ENCODE data around the gene TENT4A.

The TENT4A gene

DNA sequence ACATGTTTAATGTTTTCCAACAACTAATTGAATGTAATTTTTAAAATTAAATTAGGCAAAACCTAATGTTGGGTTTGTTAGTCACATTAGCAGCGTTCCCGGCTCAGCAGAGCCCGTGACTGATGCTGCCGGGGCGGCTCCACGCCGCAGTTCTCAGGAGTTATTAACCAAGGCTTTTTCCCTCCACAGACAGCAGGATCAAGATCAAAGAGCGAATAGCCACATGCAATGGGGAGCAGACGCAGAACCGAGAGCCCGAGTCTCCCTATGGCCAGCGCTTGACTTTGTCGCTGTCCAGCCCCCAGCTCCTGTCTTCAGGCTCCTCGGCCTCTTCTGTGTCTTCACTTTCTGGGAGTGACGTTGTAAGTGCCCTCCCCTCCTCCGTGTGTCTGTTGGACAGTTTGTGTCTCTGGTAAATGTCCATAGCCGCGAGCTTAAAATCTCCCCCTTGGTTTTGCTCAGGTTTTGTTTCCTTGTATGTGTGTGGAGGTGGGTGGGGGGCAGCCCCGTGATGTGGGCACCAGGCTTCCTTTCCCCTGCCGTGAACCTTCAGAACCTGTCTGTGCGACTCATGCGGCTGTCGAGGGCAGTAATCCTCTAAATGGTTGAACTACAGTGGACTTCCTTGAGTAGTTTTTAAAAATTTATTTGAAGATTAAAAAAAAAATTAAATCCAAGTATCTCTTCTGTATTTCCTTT, 37.1 kb downstream of the TENT4A start:
- DNase-seq, result no peak

DNA sequence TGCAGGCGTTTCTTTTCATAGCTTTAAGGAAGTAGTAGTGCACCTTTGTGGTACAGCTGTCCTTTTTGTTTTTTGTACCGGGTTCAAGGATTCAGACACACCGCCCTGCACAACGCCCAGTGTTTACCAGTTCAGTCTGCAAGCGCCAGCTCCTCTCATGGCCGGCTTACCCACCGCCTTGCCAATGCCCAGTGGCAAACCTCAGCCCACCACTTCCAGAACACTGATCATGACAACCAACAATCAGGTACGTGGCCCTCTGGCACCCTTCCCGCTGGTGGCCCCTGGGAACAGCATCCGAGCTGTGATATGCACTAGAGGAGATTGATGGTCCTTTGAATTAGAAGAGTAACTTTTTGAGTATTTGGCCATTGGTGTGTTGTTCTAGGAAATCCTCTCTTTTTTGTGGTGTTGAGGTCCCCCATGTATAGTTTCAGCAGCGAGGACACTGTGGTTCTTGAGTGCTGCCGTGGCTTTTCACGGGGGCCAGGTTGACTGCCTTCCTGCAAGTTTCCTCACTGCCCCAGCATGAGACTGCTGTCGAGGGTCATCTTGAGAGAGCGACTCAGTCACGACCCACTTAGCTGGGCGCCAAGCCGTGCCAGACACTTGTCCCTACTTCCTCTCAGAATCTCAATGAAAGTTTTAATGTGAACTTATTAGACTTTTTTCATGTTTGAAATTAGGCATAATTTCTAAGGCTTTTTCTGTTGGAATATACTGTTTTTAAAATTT, 37.9 kb downstream of the TENT4A start:
- no peak for DNase-seq

DNA sequence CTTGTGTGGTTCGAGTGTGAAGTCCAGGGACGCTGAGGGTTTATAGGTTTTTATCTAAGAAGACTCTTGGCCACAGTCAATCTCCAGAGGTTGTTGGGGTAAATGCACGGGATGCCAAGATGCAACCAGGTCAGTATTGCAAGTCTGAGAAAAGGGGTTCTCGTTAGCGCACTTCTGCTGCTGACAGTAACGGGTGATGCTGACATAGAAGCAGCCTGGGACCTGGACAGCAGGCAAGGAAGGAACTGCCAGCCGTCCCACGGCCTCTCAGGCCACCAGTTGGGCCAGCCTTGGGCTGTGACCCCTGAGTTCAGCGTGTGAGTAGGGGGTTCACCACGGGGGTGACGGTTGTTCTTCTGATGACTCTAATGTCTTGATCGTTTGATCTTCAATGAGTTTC, 39.0 kb downstream of the TENT4A start:
- no peak for DNase-seq

DNA sequence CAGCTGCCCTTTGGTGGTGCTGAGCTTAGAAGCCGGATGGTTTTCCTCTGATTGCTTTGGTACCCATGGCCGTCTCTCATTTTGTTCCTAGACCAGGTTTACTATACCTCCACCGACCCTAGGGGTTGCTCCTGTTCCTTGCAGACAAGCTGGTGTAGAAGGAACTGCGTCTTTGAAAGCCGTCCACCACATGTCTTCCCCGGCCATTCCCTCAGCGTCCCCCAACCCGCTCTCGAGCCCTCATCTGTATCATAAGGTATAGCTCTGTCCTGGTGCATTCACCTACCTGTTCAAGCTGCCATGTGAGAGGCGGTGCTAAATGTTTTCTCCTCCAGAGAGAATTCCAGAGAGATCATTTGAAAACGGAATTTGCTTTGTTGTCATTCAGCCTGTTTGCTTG, 39.5 kb downstream of the TENT4A start:
- DNase-seq, result no peak

DNA sequence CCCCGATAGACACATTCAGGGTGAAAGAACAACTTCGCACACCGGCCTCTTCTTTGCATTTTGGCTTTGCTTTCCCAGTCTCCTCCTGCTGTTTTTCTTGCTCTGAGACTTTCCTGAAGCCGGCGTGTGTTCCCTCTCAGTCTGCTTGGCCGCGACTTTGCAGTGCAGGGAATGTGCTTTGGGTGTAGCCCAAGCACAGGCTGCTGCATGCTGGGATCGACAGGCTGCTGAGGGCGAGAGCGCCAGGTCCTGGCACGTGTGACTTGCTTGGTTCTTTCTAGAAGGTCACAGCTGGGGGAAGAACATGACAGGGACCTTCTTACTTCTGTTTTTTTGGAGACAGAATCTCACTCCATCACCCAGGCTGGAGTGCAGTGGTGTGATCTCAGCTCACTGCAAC, 40.6 kb downstream of the TENT4A start:
- DNase-seq, result peak in 6 of 56 donors; percentile 14 to 29 (median 21)

DNA sequence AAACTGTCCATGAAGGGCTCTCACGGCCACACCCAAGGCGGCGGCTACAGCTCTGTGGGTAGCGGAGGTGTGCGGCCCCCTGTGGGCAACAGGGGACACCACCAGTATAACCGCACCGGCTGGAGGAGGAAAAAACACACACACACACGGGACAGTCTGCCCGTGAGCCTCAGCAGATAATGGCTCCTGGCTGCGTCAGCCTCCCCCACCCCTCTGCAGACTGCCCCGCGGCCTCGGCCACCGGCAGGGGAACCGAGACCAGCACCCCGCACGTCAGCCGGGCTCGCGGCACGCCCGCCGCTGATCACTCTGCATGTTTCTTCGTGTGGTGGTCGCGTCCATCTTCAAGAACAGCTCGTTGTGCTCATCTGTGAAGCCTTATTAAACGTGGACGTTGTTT, 41.5 kb downstream of the TENT4A start:
- no peak for DNase-seq

DNA sequence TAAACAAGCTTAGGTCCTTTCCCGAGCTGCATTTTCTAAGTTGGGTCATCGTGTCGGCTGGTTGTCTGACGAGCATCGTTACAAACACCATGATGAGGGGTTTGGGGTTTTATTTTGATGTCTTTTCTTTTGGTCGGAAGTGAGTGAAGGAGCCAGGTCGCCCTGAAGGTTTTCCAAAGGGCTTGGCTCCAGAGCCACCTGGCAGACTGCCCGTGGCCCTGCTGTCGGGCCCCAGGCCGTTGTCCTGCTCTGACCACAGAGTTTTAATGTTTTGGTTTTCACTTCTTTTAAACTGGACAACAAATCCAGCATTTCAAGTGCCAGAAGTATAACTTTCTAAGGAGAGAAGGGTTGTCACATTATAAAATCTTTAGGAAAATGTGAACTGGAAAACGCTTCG, 42.3 kb downstream of the TENT4A start:
- DNase-seq, result peak in 8 of 56 donors; percentile 9 to 38 (median 15)

DNA sequence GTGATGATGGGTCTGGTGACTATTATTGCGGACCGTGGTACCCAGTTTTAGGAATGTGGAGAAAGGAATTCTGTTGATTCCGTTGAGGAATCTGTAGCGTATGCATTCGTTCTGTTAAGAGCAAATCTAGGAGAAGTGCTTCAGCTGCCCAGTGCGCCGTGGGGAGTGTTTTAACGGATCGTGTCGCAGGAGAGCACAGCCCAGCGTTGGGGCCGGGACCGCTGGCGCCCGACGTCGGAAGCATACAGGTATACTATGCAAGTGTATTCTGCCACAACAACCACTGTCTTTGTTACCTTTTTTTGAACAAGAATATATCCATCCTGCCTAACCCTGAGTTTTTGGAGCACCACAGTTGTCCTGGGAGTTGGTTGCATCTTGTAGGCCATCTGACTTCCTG, 42.7 kb downstream of the TENT4A start:
- DNase-seq, result no peak

DNA sequence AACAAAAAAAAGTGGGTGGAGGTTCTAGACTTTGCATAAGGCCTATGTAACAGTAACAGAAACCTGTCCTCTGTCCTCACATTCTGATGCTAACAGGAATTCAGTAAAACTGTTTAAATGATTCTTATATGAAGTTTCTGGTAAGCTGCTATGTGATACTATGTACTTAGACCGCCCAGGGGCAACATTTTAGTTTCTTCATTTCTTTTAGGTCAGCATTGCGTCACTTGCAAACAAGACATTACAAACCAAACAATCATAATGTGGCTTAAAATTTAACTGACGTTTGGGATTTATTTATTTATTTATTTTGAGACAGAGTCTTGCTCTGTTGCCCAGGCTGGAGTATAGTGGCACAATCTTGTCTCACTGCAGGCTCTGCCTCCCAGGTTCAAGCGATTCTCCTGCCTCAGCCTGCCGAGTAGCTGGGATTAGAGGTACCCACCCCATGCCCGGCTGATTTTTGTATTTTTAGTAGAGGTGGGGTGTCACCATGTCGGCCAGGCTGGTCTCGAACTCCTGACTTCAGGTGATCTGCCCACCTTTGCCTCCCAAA, 44.3 kb downstream of the TENT4A start:
- no peak for DNase-seq

DNA sequence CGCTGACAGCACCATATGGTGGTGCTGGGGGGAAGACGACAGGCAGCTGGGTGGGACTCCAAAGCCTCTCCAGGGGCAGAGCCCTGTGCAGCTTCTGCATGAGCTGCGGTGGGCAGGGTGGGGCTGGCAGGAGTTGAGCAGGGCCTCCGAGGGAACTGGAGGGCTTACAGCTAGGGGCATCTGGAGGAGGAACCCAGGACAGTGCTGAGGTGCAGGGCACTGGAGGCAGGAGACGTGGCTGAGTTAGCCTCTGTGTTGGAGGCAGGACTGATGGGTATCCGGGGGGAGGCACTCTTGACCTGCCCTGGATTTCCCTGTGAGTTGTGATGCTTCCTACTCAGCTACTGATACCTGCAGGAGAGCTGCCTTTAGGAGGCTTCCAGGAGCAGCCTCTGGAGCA, 45.0 kb downstream of the TENT4A start:
- DNase-seq, result no peak

DNA sequence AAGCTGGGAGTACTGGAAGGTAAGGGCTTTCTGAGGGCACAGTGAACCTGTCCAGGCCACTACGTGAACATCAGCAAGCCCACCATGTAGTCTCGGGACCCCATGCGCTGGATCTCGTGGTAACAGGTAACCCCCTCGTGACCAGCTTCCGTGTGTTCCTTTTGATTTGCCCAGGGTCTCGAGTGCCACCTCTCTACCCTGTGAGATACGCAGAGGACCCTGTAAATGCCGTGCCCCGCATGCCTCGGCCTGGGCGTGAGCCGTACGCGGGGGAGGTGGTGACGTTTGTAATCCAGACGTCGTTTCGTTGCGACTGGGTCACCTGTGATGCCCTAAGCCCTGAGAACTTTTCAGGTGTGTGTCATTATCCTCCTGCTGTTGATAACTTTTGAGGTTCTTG, 45.5 kb downstream of the TENT4A start:
- no peak for DNase-seq

DNA sequence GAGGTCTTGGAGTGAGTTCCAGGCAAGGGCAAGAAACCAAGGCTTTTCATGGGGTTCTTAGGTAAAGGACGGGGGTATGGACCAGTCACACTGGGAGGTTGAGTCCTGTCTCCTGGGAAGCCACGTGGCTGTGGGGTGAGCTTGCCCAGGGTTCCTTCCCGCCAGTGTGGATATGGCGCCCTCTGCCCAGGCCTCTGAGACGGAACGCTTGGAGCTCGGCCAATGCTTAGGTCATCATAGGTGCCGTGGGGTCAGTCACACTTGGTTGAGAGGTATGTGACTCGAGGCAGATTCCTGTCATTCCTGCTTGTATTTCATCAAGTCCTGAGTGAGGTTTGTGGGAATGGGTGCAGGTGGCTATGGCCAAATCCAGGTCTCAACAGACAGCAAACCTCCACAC, 46.2 kb downstream of the TENT4A start:
- DNase-seq, result no peak

DNA sequence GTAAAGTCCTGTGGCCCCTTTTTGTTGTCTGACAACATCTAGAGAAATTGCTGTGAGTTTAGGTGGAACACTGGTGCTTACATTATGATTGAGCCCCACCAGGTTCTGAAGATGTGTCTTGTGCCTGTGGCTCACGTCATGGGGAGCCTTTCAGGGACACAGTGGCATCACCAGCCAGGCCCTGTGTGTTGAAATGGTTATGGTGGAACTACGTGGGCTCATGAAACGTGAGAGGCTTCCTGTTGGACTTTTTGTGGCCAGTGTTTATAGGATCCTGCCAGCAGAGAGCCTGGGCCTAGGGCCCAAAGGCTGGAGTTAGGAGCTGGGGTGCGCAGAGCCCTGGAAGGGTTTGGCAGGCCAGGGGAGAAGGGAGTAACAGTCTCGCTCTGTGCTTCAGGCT, 46.8 kb downstream of the TENT4A start:
- DNase-seq, result no peak

DNA sequence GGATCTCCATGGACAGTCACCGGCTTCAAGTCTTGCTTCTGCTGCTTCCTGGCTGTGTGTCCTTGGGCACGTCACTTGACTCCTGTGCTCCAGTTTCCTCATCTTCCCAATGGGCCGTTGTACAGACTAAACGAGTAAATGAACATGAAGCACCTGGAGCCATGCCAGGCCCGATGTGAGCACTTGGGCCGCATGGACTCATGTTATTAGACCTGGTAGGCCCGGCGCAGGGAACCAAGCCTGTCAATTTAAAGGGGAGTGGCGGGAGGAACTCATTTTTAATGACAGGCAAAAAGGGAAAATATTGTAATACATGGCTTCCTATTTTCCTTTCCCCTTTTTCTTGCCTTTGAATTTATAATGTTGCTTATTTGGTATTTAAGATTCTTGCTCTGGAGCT, 47.5 kb downstream of the TENT4A start:
- DNase-seq, result no peak

DNA sequence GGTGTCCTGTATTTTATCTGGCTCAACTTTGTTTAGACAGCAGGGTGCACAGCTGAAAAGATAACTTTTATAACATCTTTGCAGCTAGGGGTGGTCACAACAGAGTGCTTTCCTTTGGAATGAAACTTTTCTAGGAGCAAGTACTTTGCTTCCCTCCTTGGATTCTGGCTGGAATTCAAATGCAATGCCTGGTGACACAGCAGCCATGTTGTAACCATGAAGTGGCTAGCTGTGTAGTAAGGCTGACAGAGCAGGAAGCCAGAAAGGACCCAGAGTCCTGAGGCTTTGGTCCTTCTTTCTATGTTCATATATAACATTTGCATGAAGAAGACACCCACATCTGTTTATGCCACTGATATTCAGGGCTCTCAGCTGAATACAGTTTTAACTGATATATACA, 48.1 kb downstream of the TENT4A start:
- no peak for DNase-seq

DNA sequence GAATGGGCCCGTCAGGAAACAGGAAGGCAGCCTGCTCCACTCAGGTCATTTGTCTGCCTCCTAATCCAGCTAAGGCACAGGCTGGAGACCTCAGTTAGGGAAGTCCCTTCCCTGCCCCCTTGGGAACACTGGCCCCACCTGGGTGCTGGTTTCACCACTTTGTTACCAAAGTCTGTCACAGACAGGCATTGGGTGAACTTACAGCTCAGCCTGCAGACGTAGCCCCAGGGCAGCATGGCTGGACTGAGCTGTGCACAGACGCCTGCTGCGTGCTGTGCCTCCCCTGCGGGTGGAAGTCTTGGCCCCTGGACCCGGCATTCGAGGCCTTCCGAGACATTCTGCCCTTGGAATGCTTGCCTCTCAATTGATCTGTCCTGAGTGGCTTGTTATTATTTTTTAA, 48.9 kb downstream of the TENT4A start:
- no peak for DNase-seq

DNA sequence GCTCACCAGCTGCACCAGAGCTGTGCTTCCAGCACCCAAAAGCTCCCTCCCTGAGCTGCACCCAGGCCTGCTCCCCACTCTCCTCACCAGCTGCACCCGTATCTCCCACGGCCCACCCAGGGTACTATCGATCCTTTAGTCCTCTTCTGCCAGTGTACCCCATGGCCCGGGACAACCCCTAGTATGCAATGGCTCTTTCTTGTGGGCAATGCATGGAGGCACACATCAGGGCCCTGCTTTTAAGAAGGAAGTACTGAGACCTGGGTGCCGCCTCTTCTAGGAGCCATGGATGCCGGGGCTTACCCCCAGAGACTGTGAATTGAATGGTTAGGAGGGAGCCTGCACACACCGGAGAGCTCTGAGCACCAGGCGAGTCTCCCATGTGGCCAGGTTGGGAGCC, 49.5 kb downstream of the TENT4A start:
- DNase-seq, result no peak

DNA sequence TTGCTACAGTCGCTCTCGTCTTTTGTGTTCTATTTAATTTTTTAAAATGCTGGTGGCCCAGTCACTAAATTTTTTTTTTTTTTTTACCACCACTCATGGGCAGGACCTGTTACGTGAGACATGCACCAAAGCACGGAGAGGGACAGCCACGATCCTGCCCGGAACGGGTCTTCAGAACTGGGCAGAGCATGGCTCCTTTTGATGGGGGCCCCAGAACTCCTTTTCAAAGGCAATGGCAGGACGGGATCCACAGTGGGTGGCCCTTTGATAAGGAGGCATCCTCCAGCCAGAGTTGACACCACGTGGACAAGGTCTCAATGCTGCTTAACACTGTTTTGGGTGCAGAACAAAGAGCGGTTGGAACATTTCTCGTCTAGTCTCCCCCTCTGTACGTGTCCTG, 50.0 kb downstream of the TENT4A start:
- no peak for DNase-seq

DNA sequence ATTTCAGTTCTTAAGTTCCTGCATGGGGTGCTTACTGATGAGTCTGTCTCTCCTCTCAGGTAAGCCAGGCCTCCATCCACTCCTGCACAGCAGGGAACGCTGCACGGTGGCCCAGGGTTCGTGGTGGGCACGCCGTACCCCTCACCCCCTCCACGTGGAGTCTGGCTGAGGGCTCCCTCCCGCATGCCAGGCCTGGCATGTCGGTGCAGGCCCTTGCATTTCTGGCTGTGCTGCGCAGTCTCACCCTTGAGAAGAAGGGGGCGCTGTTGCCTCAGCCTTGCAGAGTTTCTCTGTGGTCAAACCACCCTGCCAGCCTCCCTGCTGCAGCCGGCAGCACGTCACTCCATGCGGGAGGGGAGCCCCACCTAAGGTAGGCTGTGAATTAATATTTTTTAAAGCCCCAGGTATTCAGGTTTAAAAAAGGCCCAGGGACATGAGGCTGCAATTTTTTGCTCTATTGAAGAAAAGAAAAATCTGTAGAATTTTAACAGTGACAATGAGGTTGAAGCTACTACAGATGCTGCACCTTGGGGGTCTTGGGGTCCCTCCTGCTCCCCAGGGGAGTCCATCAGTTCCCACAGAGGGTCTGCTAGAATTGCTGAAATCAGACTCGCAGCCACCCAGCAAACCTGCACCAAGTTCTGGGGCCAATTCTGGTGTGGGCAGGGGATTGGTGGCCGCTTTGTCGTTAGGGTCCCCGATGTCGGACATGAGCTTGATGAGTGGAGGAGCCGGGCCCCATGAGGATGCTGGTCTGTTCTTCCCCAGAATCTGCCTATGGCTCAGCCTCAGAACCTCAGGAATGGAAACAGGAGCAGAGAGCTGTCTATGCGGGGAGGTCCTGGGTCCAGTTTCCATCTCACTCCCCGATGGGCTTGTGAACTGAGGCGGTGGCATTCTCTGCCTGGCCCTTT, 52.6 kb downstream of the TENT4A start:
- peak in 50 of 56 donors; percentile 8 to 83 (median 52) for DNase-seq

DNA sequence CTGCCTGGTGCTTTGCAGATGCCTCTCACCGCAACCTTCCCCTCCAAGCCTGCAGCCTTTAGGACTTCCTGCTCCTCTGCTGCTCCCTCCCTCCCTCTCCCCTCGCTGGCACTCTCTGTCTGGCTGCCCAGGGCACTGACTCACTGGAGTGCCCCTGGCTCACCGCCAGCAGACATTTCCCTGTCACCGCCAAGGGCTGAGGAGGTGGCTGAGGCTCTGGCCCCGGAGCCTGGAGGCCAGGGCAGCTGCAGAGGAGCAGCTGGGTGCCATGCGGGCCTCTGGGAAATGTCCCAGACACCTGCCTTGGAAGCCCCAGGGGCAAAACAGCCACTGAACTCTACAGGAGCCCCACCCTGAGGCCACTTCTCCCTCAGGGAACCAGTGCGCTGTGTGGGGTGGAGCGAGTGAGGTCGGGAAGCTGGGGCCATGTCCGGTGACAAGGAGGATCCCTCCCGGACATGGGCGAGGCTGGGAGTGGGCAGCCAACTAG, 53.4 kb downstream of the TENT4A start:
- DNase-seq, result peak in 40 of 56 donors; percentile 4 to 85 (median 28)

DNA sequence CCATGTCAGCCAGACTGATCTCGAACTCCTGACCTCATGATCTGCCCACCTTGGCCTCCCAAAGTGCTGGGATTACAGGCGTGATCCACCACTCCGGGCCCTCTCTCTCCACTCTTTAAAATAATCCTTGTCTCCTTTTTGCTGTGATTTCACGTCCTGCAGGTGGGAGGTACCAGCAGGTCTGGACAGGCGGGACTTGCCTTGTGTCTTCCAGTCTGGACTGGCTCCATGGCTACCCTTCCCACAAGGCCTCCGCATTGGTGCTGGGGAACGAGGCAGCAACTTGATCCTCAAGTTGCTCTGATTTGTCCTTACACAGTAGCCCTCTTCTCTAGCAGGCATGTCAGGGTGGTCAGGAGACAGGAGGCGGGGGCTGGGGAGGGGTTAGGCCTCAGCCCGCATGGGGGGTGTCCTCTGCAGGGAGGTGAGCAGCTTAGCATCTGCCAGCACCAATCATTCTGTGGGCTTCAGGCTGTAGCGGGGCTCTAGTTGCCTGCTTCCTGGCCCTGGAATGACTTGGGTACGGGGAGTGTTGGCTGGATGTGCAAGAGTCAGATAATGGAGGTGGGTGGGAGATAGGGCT, 54.3 kb downstream of the TENT4A start:
- no peak for DNase-seq

Measured in nucleus accumbens (tissue), 56 donors.